Ovary (tissue), 9 donors: Measurements from ENCODE around the gene UBE2V1. TPM values are rescaled to one million over a fixed set of nuclear protein-coding genes. Genes with fewer than 3 reads are reported as not detected.

ENCODE experiments used
- DNase-seq, 5 donors: peaks; one replicate each; pipeline ENCODE4 v3.0.0-alpha.2; 2019 to 2020
- H3K27ac ChIP-seq, 2 donors: fragments of 200-600 bp; one replicate each; pipeline versions ENCODE4 v1.5.1 to v1.8.0; 2019 to 2022
- H3K27me3 ChIP-seq: fragments of 200-600 bp; one replicate; pipeline ENCODE4 v1.8.0; 2022
- H3K36me3 ChIP-seq: fragments of 200-600 bp; sonication (generic); one replicate; pipeline ENCODE4 v1.5.1; 2019
- H3K4me1 ChIP-seq: one replicate; pipeline ENCODE4 v1.8.1; 2013; ENCODE audit warnings: mild to moderate bottlenecking, moderate library complexity; ENCODE audit not compliant: insufficient read depth
- H3K4me3 ChIP-seq: fragments of 200-600 bp; sonication (generic); one replicate; pipeline ENCODE4 v1.5.1; 2017
- H3K9me3 ChIP-seq, 2 donors: fragments of 200-600 bp in 1 of 2; sonication (generic) in 1 of 2; one replicate each; pipeline versions ENCODE4 v1.5.1 to v1.8.1; 2013 to 2019; ENCODE audit warnings: mild to moderate bottlenecking in 1 of 2, moderate library complexity in 1 of 2
- EP300 ChIP-seq: sonication (generic); formaldehyde crosslinking; IDR thresholded peaks from one replicate; pipeline ENCODE4 v1.6.1; 2017; ENCODE audit warnings: antibody characterized with exemption
- POLR2A ChIP-seq: fragments of 450-650 bp; IDR thresholded peaks from one replicate; pipeline ENCODE4 v1.6.1; 2017; ENCODE audit warnings: antibody characterized with exemption, mild to moderate bottlenecking, moderate library complexity
- WGBS, 3 donors: extraction: QIAGEN DNeasy Blood & Tissue Kit in 1 of 3; methylation state at CpG; one replicate each; pipeline versions ENCODE4 v1.1.5 to v1.1.7; 2013 to 2017; 5-methylcytosine and 5-hydroxymethylcytosine counted together
- intact Hi-C, 4 donors: fragments of 100-400 bp; cut with DNase I; formaldehyde crosslinking; loops; one replicate each; pipeline versions ENCODE4 v1.11.0 to v1.15.1; 2022 to 2023
- polyA plus RNA-seq, 2 donors: library from polyadenylated mRNA; stranded (reverse); fragments of 200-250 nt in 1 of 2; fragments of 350-450 nt in 1 of 2; fragmentation: Illumina TruSeq in 1 of 2; extraction: RNeasy Lipid Tissue Mini Kit (QIAGEN cat#74804) in 1 of 2; gene quantifications; one replicate each; pipeline ENCODE4 v1.2.3, GENCODE V29; 2013 to 2014
- total RNA-seq, 7 donors: library from RNA; depleted of rRNA in 2 of 7; stranded (reverse); fragments of >200 nt in 2 of 7; fragmentation: NEBNext Ultra II Directional in 3 of 7; extraction: Animal tissue kit (Norgen Biotek cat#: 25700) in 3 of 7; gene quantifications; one replicate each; pipeline versions ENCODE4 v1.1.0 to v1.2.4, GENCODE V29; 2016 to 2023
- TF ChIP-seq, protein P1 (sequence below), 3 donors: fragments of 450-650 bp in 2 of 3; fragments of 200-600 bp in 1 of 3; IDR thresholded peaks; one replicate each; pipeline versions ENCODE4 v1.5.1 to v1.8.0; 2016 to 2022; ENCODE audit warnings: antibody characterized with exemption in 3 of 3, mild to moderate bottlenecking in 1 of 3
- donor health status: DM: no; HTN: no; CAD: no; lungs with moderate emphysema.
- donor health status: DM: no; HTN: no; CAD: no.
- donor health status: Bipolar disorder and iron deficiency.
- donor health status: DM: yes; HTN: yes; CAD: no.
- donor health status: DM: no; HTN: no; CAD: no.
- donor health status: DM: yes; HTN: yes; CAD: no.

UBE2V1 gene
- total and polyA plus RNA-seq, 9 donors, result 43.6 to 189 (median 77.2) TPM

DNA sequence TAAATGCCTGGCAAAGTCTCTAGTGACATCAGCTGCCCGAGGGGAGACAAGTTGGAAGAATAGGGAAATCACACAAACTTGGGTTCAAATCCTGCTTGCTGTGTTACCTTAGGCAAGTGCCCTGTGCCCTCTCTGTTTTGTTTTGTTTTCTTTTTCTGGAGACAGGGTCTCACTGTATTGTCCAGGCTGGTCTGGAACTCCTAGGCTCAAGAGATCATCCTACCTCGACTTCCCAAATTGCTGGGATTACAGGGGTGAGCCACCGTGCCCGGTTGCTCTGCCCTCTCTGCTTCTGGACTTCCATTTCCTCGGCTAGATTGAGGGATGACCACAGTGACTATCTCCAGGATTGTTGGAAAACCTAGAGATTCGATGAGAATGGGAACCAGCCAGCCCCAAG lies 74.8 kb downstream of the UBE2V1 start:
- no peak overlapping the region for H3K27ac ChIP-seq
- WGBS, 3 donors, result 65 to 74% (median 66%) methylated on average over 6 of the region's 6 CpGs

DNA sequence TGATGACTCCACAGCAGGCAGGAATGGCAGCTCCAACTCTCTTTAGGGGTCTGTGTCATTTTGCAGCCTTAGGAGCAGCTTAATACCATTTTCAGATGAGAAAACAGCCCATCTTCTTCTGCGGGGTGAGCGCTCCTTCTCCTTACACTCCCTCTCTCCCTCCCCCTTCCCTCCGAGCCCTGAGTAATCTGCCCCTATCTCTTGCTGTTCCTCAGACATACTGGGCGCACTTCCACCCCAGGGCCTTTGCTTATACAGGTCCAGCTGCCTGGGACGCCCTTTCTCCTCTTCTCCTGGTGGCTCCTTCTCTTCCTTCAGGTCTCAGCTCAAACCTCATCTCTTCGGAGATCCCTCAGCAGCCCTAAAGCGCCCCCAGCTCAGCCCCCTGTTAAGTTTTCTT lies 75.4 kb downstream of the UBE2V1 start:
- Histone ChIP-seq H3K27me3 (no peaks in the 10 kb centered on the region), H3K36me3 (no peaks in the 10 kb centered on the region), H3K4me3 (no peak overlapping the region), H3K9me3 (no peaks in the 10 kb centered on the region), H3K4me1 (no peaks in the 10 kb centered on the region), H3K27ac (no peak overlapping the region)
- DNase-seq, result no peak
- 72 to 87% (median 72%) methylated on average over 7 of the region's 7 CpGs for WGBS, 3 donors
- TF ChIP-seq, protein P1, sequence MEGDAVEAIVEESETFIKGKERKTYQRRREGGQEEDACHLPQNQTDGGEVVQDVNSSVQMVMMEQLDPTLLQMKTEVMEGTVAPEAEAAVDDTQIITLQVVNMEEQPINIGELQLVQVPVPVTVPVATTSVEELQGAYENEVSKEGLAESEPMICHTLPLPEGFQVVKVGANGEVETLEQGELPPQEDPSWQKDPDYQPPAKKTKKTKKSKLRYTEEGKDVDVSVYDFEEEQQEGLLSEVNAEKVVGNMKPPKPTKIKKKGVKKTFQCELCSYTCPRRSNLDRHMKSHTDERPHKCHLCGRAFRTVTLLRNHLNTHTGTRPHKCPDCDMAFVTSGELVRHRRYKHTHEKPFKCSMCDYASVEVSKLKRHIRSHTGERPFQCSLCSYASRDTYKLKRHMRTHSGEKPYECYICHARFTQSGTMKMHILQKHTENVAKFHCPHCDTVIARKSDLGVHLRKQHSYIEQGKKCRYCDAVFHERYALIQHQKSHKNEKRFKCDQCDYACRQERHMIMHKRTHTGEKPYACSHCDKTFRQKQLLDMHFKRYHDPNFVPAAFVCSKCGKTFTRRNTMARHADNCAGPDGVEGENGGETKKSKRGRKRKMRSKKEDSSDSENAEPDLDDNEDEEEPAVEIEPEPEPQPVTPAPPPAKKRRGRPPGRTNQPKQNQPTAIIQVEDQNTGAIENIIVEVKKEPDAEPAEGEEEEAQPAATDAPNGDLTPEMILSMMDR (IDR thresholded peaks at IDR 0.05), result no peak
- TF ChIP-seq POLR2A (no peak), EP300 (no peak)
- intact Hi-C loops, result no loop called here

More for the DNA sequence above, 74.8 kb downstream of the UBE2V1 start:
- Histone ChIP-seq H3K36me3 (no peaks in the 10 kb centered on the region), H3K4me3 (no peak overlapping the region), H3K4me1 (no peaks in the 10 kb centered on the region), H3K27me3 (no peaks in the 10 kb centered on the region), H3K9me3 (no peaks in the 10 kb centered on the region)
- TF ChIP-seq EP300 (no peak), POLR2A (no peak)
- TF ChIP-seq, protein P1 (IDR thresholded peaks at IDR 0.05), result no peak
- intact Hi-C loops, result no loop called here
- no peak for DNase-seq

DNA sequence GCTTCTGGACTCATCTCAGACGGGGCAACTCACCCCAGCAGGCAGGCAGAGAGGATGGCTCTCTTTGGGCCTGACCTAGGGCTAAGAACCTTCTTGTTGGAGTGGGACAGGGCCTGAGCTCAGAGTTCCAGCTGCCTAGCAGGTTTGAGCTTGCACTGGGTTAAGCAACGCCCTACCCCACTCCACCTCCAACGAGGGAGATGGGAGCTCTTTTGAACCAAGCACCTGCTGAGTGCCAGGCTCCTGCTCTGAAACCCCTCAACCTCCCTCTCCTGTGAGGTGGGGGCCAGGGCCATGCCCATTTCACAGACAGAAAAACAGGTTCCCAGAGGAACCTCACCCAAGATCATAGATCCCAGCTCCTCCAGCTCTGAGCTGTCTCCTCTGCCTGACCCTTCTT lies 75.8 kb downstream of the UBE2V1 start:
- intact Hi-C loops, result no loop called here
- no peak for DNase-seq
- H3K27me3 ChIP-seq, result no peaks in the 10 kb centered on the region
- H3K4me1 ChIP-seq, result no peaks in the 10 kb centered on the region
- TF ChIP-seq POLR2A (no peak), EP300 (no peak)
- TF ChIP-seq, protein P1 (IDR thresholded peaks at IDR 0.05), result no peak
- H3K36me3 ChIP-seq, result no peaks in the 10 kb centered on the region
- H3K27ac ChIP-seq, result no peak overlapping the region
- no peak overlapping the region for H3K4me3 ChIP-seq
- WGBS, 3 donors, result 73 to 90% (median 88%) methylated on average over 3 of the region's 3 CpGs
- no peaks in the 10 kb centered on the region for H3K9me3 ChIP-seq

DNA sequence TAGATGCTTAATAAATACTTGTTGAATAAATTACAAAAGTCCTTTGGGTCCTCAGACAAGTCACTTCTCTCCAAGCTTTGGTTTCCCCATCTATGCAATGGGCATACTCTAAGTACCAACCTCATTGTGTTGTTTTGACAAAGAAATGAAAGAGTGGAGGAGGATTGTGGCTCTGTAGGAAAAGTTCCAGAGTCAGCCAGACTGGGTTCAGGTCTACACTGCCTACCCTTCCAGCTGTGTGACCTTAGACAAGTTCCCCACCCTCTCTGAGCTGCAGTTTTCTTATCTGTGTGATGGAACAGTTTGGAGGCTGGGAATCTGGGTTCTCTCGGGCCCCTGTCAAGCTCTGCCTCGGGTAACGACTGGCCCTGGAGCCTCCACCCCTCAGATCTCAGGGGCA lies 76.2 kb downstream of the UBE2V1 start:
- intact Hi-C loops, result no loop called here
- H3K4me1 ChIP-seq, result no peaks in the 10 kb centered on the region

More for the DNA sequence above, 76.2 kb downstream of the UBE2V1 start:
- no peaks in the 10 kb centered on the region for H3K9me3 ChIP-seq
- no peak overlapping the region for H3K27ac ChIP-seq
- 77 to 88% (median 79%) methylated on average over 3 of the region's 3 CpGs for WGBS, 3 donors
- H3K27me3 ChIP-seq, result no peaks in the 10 kb centered on the region
- no peak for DNase-seq
- TF ChIP-seq POLR2A, result no peak
- TF ChIP-seq, protein P1 (IDR thresholded peaks at IDR 0.05), result no peak
- no peak for TF ChIP-seq EP300
- no peaks in the 10 kb centered on the region for H3K36me3 ChIP-seq
- no peak overlapping the region for H3K4me3 ChIP-seq
